K562 (cell line): ENCODE measurements around the gene ITPRID2. TPM values are rescaled to one million over a fixed set of nuclear protein-coding genes. Genes with fewer than 3 reads are reported as not detected.

ENCODE experiments used
- ATAC-seq: fragments of 200-7000 bp; cut with Tn5 transposase; 3 replicates; pipeline ENCODE4 v1.9.1; 2020; ENCODE audit warnings: moderate library complexity
- BruUV-seq: library from RNA; stranded (reverse); fragments of 400-500 nt; replicated peaks from 2 replicates; lab custom pipeline; 2021; lab: Mats Ljungman, UMichigan
- CTCF ChIA-PET: fragments of 300-600 bp; formaldehyde crosslinking; extraction: SDS; loops from one replicate; lab custom pipeline; 2021; ENCODE audit warnings: low intra/inter-chr PET ratio; lab: Yijun Ruan, JAX
- POLR2A ChIA-PET: fragments of 300-600, 350-650 bp; sonication (Branson Sonifier 250); formaldehyde crosslinking; extraction: SDS; loops from one replicate; lab custom pipeline; 2021; ENCODE audit warnings: antibody characterized with exemption, inconsistent platforms; lab: Yijun Ruan, JAX
- DNase-seq, 4 experiments: peaks; one replicate each; pipeline versions ENCODE4 v3.0.0 to v3.0.0-alpha.2; 2011 to 2018; ENCODE audit warnings: low spot score in 3 of 4, mixed read lengths in 3 of 4; ENCODE audit errors: extremely low read depth in 1 of 4
- FAIRE-seq: peaks from 2 replicates; lab custom pipeline; 2011; peaks lifted over from hg19 to GRCh38; lab: Jason Lieb, UNC
- H2AFZ ChIP-seq: 2 replicates; pipeline ENCODE4 v1.6.0; 2011; ENCODE audit warnings: low read depth, low read length, control low read depth, inconsistent platforms
- H3K27ac ChIP-seq: fragments of 200-600 bp; 3 replicates; pipeline ENCODE4 v1.8.0; 2011; ENCODE audit warnings: low read depth, mild to moderate bottlenecking, control low read depth, inconsistent platforms, low read length, moderate library complexity, mixed read lengths; ENCODE audit errors: extremely low read depth
- H3K27me3 ChIP-seq, 2 experiments: fragments of 300-600 bp in 1 of 2; 2 replicates in 1 of 2; 3 replicates in 1 of 2; pipeline versions ENCODE4 v1.6.0 to v1.8.0; 2011; ENCODE audit warnings: inconsistent platforms in 2 of 2, low read length in 2 of 2, mild to moderate bottlenecking in 1 of 2, mixed read lengths in 1 of 2, moderate library complexity in 1 of 2; ENCODE audit not compliant: control insufficient read depth in 2 of 2, insufficient read depth in 2 of 2
- H3K36me3 ChIP-seq: fragments of 300-600 bp; 3 replicates; pipeline ENCODE4 v1.8.0; 2011; ENCODE audit warnings: mild to moderate bottlenecking, low read length, inconsistent platforms; ENCODE audit not compliant: control insufficient read depth, insufficient read depth
- H3K4me1 ChIP-seq, 2 experiments: fragments of 200-600 bp in 1 of 2; replicated peaks in 1 of 2; 2 replicates in 1 of 2; 3 replicates in 1 of 2; pipeline versions ENCODE4 v1.5.1 to v1.8.0; 2011; ENCODE audit warnings: inconsistent platforms in 2 of 2, low read length in 2 of 2, mild to moderate bottlenecking in 1 of 2, mixed read lengths in 1 of 2, moderate library complexity in 1 of 2; ENCODE audit not compliant: control insufficient read depth in 2 of 2, insufficient read depth in 2 of 2
- H3K4me2 ChIP-seq: 2 replicates; pipeline ENCODE4 v1.6.1; 2011; ENCODE audit warnings: low read length, control low read depth, inconsistent platforms, mixed read lengths; ENCODE audit not compliant: insufficient read depth
- H3K4me3 ChIP-seq: fragments of 200-600 bp; sonication (generic), shearing (Covaris generic); 2 replicates; pipeline ENCODE4 v1.5.1; 2016; ENCODE audit warnings: control low read depth, inconsistent platforms
- H3K79me2 ChIP-seq: fragments of 200-600 bp; 3 replicates; pipeline ENCODE4 v1.8.0; 2011; ENCODE audit warnings: low read length, inconsistent platforms; ENCODE audit not compliant: control insufficient read depth, insufficient read depth
- H3K9ac ChIP-seq, 2 experiments: 2 replicates each; pipeline versions ENCODE4 v1.6.0 to v1.6.1; 2011; ENCODE audit warnings: low read depth in 2 of 2, low read length in 2 of 2, control low read depth in 1 of 2, inconsistent platforms in 1 of 2, mild to moderate bottlenecking in 1 of 2, mixed read lengths in 1 of 2; ENCODE audit not compliant: insufficient read depth in 1 of 2
- H3K9me1 ChIP-seq: one replicate; pipeline ENCODE4 v1.6.0; 2011; ENCODE audit warnings: inconsistent platforms, mild to moderate bottlenecking, low read length, moderate library complexity; ENCODE audit not compliant: control insufficient read depth, insufficient read depth
- H3K9me3 ChIP-seq: replicated peaks from 2 replicates; pipeline ENCODE4 v1.5.1; 2011; ENCODE audit warnings: low read depth, low read length, inconsistent platforms; ENCODE audit not compliant: control insufficient read depth, insufficient read depth
- H4K20me1 ChIP-seq: replicated peaks from 2 replicates; pipeline ENCODE4 v1.6.1; 2011; ENCODE audit warnings: low read length, inconsistent platforms, mixed read lengths; ENCODE audit not compliant: control insufficient read depth, insufficient read depth
- ASH1L ChIP-seq: fragments of 450-650 bp; IDR thresholded peaks from 2 replicates; pipeline ENCODE4 v1.6.1; 2018; ENCODE audit warnings: borderline replicate concordance, mild to moderate bottlenecking, low read depth; ENCODE audit not compliant: partially characterized antibody
- FOSL1 ChIP-seq: fragments of 200-800 bp; sonication (Bioruptor generic); conservative IDR thresholded peaks from 2 replicates; pipeline ENCODE4 v1.6.1; 2016; ENCODE audit warnings: missing genetic modification characterization, missing compliant biosample characterization
- MXI1 ChIP-seq: IDR thresholded peaks from 2 replicates; pipeline ENCODE4 v1.6.1; 2011; ENCODE audit warnings: low read depth, mild to moderate bottlenecking, improper control_type of control experiment, low read length
- NFIX ChIP-seq: fragments of 250-450 bp; sonication (Bioruptor Pico); IDR thresholded peaks from 2 replicates; pipeline ENCODE4 v1.4.0; 2020; ENCODE audit warnings: low read depth, mild to moderate bottlenecking, moderate library complexity
- ZBTB1 ChIP-seq: sonication (generic); formaldehyde crosslinking; IDR thresholded peaks from 2 replicates; pipeline ENCODE4 v1.8.1; 2023; ENCODE audit warnings: missing genetic modification reagents, low read depth, mild to moderate bottlenecking, borderline replicate concordance
- ZNF282 ChIP-seq: sonication (generic); formaldehyde crosslinking; IDR thresholded peaks from 2 replicates; pipeline ENCODE4 v1.8.1; 2023; ENCODE audit warnings: missing genetic modification reagents
- WGBS: fragments of 100-300 bp; shearing (Covaris generic); methylation state at CpG from one replicate; pipeline ENCODE4 v1.1.6; 2016; ENCODE audit warnings: low coverage, mixed read lengths; ENCODE audit not compliant: insufficient coverage; ENCODE audit errors: missing lambda C conversion rate; 5-methylcytosine and 5-hydroxymethylcytosine counted together
- in situ Hi-C: fragments of 300-500 bp; cut with MboI; formaldehyde crosslinking; loops from 4 replicates; pipeline ENCODE4 v1.15.0; 2018; ENCODE audit warnings: inconsistent platforms, mixed read lengths
- intact Hi-C: fragments of 100-400 bp; cut with micrococcal nuclease; formaldehyde crosslinking; loops from 2 replicates; pipeline ENCODE4 v1.14.2; 2022
- polyA plus RNA-seq, 8 experiments: library from polyadenylated mRNA; depleted of rRNA in 4 of 8; stranded (reverse) in 5 of 8; unstranded in 3 of 8; fragments of >200 nt; fragmentation: Nextera tagmentation in 2 of 8; fragmentation: Illumina TruSeq in 1 of 8; extraction: Ambion mirVana in 2 of 8; extraction: Trizol in 1 of 8; gene quantifications; 2 replicates each; pipeline versions ENCODE4 v1.2.1 to v1.2.3, GENCODE V29; 2011 to 2014; ENCODE audit warnings: inconsistent platforms in 1 of 8, missing spikeins in 1 of 8
- total RNA-seq, 7 experiments: library from RNA; depleted of rRNA in 6 of 7; stranded (reverse); fragments of >200 nt in 6 of 7; fragmentation: Illumina TruSeq in 2 of 7; extraction: Trizol in 2 of 7; gene quantifications; 2 replicates each; pipeline versions ENCODE4 v1.2.1 to v1.2.3, GENCODE V29; 2011 to 2021; ENCODE audit warnings: low replicate concordance in 1 of 7
- TF ChIP-seq, protein P1 (sequence below): fragments of 450-650 bp; formaldehyde crosslinking; IDR thresholded peaks from 2 replicates; pipeline ENCODE4 v1.4.0; 2020; ENCODE audit warnings: mild to moderate bottlenecking, moderate library complexity

Gene ITPRID2
- total and polyA plus RNA-seq, 9 of the 15 experiments (the other 6 are each of a cell fraction or from before 2014, with no cell fraction given) = 18.5 to 77.8 (median 52.0) TPM

DNA sequence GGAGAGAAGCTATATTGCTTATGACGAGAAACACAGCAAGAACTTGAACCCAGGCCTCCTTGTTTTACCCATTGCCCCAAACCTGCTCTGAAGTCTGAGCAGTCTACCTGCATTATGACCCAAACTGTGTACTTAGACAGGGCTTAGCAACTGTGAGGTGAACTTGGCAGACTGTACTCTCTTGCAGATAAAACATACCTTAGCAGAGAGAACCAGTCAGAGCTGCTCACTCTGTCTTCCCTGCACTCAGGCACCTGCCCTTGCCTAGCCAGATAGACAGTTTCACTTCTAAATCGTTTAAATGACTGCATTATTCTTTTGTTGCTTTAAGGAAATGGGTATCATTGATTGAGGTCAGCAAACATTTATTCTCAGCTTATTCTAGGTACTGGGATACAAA is 20.3 kb downstream of the ITPRID2 start:
- no peak overlapping the region for H3K4me3 ChIP-seq
- peaks cover 89% of the 10 kb centered on the region for H3K36me3 ChIP-seq
- no peaks in the 10 kb centered on the region for H3K9me3 ChIP-seq
- no peaks in the 10 kb centered on the region for H3K27me3 ChIP-seq
- TF ChIP-seq ZBTB1 (CRISPR knock-in tag) = no peak
- TF ChIP-seq MXI1 = no peak
- TF ChIP-seq, protein P1, sequence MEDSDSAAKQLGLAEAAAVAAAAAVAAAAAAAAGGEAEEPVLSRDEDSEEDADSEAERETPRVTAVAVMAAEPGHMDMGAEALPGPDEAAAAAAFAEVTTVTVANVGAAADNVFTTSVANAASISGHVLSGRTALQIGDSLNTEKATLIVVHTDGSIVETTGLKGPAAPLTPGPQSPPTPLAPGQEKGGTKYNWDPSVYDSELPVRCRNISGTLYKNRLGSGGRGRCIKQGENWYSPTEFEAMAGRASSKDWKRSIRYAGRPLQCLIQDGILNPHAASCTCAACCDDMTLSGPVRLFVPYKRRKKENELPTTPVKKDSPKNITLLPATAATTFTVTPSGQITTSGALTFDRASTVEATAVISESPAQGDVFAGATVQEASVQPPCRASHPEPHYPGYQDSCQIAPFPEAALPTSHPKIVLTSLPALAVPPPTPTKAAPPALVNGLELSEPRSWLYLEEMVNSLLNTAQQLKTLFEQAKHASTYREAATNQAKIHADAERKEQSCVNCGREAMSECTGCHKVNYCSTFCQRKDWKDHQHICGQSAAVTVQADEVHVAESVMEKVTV (CRISPR knock-in tag) = no peak
- no peak for TF ChIP-seq FOSL1 (tag)
- no peak for TF ChIP-seq ZNF282
- no peak for TF ChIP-seq ASH1L
- TF ChIP-seq NFIX (CRISPR knock-in tag) = no peak
- ChIA-PET CTCF (no interaction called here), POLR2A (no interaction called here)
- no TSS peak for BruUV-seq
- no peak overlapping the region for H3K27ac ChIP-seq
- H3K4me1 ChIP-seq = no peaks in the 10 kb centered on the region
- H2AFZ ChIP-seq = no peak overlapping the region
- ATAC-seq (peak; percentile 38; the same call in 2 of the 3 replicates), DNase-seq (no peak), FAIRE-seq (no peak)
- H3K79me2 ChIP-seq = peaks cover 15% of the 10 kb centered on the region; the same call in 1 of the 3 replicates
- intact Hi-C loops = no loop called here
- H3K9me1 ChIP-seq = no peaks in the 10 kb centered on the region
- in situ Hi-C loops = no loop called here
- H4K20me1 ChIP-seq = no peaks in the 10 kb centered on the region
- H3K9ac ChIP-seq = no peak overlapping the region
- H3K4me2 ChIP-seq = no peak overlapping the region
- 64% methylated on average over 2 of the region's 2 CpGs for WGBS
